Kidney glomerular epithelial cell (primary cell): ENCODE results near the gene SPHKAP.
"Not testable (repeated sequence)": the region's sequence is repeated elsewhere in the genome, so short reads cannot be mapped to it uniquely, and the experiment has no call there.

Experiments
- DNase-seq: peaks from one replicate; lab custom pipeline; 2025; lab: John Stamatoyannopoulos, UW

Gene SPHKAP

DNA sequence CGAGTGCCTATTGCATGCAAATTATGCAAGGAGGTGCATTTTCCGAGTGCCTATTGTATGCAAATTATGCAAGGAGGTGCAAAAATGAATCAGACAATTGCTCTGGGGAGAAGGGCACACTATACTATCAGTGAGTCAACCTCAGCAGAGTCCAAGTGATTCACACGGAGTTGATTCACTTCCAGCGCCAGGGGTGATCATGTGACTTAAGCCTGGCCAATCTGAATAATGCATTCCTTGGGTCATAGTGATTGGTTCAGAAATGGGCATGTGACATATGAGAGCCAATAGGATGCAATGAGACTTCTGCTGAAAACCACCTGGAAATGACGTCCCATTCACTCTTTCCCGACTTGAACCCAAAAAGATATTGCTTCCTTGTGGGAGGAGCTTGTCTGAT is 157.9 kb downstream of the SPHKAP start:
- DNase-seq = no peak

DNA sequence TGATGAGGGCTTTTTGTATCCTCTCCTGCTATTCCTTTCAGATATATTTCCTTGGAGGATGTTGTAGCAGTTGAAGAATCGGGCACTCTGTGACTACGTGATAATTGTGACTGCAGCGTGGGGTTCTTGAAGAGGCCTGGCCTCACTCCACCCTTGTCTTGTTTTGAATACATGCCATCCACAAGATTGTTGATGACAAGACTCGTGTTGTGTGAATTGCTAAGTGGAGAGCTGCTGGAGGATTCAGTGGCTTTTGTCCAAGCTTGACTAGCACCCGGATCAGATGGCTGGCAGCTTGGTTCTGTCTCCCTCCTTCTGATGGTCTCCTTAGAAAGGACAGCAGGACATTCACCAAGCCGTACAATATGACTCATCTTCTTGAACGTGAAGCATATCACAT is 163.2 kb downstream of the SPHKAP start:
- DNase-seq = no peak

DNA sequence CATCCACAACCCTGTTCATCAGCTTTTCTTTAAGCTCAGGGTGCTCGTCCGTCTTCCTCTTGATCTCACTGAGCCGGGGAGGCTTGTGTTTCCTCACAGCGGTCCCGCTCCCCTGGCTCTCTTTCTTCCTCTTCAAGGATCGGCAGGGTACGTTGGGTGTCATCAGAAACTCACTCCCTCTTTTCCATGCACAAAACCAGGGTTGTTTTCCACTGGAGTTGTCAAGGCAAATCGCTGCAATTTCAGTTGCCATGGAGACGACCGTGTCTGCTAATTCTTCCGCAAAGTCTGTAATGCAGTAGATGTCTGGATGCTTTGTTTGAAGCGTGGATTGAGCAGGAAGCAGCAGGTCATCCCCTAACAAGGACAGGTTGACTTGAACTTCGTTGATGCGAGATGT is 163.7 kb downstream of the SPHKAP start:
- DNase-seq = no peak

DNA sequence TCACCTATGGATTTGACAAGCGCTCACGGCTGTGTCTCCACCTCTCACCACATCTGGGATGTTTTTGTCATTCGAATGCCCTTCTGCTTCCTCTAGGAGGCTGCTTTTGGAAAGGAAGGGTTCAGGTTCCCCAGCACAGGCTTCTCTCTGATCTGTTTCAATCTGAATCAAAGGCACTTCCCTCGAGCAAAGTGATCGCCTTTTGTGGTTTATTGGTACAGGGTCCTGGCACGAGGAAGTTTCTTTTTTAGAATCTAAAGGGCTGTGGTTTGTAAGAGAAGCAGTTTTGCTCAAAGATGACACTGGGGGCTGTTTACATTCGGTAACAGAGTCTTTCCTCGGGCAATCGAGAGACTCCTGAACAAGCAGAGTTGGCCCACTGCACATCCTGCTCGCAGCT is 165.1 kb downstream of the SPHKAP start:
- no peak for DNase-seq

DNA sequence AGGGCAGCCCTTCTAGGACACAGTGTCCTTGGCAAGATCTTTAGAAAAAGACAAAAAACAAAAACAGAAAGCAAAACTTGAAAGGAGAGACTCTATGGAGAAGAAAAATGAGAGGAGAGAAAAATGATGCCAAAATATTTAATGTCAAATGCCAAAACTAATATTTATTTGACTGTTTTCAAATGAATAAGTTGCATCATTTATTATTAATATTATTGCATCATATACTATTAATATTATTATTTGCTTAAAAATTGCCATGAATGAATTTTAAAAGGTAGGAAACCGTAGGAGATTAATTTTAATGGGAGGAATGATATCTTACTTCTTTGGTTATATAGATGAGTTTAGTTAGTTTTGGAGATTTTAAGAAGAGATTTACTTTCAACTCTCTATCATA is 165.7 kb downstream of the SPHKAP start:
- DNase-seq = no peak

DNA sequence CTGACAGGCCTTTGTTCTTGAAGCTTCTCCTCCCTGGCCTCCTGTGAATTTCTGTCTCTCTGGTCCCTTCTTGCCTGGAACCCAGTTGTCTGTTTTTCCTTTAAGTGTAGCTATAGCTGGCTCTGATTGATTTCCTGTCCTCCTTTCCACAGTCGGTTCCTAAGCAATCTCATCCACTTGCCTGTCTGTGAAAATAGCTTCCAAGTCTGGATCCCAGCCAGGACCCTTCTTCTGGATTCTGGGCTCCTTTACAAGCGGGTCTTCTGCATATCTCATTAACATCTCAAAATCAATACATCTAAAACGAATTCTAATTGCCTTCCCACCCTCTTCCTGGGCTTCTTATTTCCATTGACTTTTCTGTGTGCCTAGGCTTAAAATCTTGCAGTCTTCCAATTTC is 185.1 kb downstream of the SPHKAP start:
- no peak for DNase-seq

DNA sequence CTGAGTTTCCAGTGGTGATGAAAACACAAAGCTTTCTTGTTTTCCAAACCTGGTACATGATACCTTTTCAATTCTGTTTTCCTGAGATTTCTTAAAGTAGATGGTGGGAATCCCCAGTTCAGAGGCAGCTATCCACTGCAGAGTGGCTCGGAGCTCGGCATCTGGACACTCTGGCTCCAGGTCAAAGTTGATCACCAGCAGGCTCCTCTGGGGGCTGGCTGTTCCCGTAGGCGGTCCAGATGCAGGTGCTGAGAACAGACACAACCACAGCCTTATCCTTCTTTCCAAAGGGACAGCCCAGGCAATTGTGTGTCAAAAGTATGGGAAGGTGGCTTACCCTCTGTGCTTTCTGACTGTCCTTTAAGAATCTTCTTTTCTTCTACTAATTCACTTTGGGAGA is 190.6 kb downstream of the SPHKAP start:
- no peak for DNase-seq

GRCh38 chr2:227973241-227973640 is 208.2 kb downstream of the SPHKAP start:
- no peak for DNase-seq

DNA sequence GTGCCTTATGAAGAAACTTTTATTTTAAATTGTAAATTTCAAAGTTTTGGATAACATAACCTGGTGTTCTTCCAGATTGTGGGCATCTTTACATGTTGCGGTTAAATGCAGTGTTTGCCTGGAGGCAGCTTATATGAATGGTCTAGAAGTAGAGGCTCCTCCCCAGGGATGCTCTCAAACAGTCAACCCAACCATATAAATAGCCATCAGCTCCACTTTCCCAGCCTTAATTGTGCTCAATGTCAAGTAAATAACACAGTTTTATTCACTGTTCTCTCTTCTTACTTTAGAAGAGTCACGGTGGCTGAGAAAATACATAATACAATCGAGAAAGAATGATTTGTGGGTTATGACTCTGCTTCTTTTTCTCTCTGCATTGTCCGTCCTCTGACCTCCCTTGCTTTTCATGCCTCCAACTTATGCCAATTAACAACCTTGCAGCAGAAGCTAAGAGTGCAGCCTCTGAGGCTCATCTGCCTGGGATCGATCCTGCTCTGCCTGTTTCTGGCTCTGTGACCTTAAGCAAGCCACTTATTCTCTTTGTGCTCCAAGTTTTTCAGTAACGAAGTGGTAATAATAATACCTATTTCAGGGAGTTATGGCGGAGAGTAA is 209.8 kb downstream of the SPHKAP start:
- DNase-seq = no peak

- no peak for DNase-seq
These were observed 221.2 kb downstream of the SPHKAP start for GRCh38 chr2:227960317-227960716.

- no peak for DNase-seq
These were observed 238.5 kb downstream of the SPHKAP start for GRCh38 chr2:227942965-227943364.

DNA sequence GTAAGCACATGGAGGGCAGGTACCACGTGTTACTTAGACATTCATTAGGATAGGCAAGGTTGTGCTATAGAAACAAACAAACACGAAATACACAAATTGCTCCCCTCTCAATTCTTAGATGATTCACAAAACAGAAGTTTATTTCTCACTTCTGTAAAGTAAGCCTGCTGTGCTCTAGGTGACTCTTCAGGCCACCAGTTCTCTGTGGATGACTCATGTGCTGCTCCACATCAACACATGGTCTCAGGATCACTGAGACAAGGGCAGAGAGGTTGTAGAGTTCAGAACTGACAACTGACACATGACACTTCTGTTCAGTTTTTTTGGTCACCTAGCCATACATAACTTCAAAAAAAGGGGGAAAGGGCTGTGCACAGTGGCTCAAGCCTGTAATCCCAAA is 239.5 kb downstream of the SPHKAP start:
- no peak for DNase-seq

DNA sequence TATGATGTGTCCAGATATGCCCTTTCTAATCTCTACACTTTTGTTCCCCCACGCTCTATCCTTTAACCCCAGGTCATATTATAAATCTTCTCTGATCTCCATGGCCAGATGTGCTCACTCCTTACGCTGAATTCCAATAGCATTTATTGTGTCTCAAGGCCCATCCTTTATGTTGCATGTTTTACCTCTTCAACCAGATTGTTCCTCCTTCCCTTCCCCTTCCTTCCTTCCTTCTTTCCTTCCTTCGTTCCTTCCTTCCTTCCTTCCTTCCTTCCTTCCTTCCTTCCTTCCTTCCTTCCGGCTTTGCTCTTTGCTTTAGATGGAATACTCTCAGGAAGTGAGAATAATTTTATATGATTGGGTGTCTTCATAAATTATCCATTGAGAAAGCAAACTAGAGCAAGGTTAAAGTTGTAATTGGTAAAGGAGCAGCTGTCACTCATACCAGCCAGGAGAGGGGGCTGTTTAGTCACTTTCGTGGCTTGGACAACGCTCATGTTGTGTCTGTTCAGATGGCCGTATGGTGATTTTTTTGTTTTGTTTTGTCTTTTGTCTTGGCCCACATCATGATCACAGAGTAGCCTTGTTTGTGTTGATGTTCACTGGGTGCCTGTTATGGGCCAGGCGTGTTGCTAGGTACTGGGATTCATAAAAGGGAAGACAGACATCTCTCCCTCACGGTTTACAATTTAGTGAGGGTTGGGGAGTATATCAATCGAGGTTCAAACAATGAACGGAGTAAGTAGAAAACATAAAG is 242.0 kb downstream of the SPHKAP start:
- DNase-seq = no peak

- not testable (repeated sequence) for DNase-seq
These were observed 245.2 kb downstream of the SPHKAP start for GRCh38 chr2:227936249-227936648.

- DNase-seq = no peak
These were observed 247.6 kb downstream of the SPHKAP start for GRCh38 chr2:227933884-227934283.

DNA sequence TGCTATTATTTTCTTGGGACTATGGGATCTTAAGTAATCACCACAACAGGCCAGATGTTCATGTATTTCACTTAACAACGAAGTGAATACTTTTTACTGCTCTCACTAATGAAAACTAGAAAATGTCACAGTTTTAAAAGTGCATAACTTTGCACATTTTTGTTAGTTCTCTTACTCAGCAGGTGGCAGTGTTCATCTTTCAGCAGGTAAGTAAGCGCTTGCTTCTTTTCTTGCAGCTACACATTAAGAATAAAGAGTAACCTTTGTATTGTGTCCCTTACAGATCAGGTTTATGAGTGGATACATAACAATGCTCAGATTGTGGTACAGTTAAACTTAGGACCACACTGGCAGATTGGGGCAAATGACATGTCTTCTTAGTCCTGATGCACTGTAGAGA is 249.1 kb downstream of the SPHKAP start:
- DNase-seq = no peak

DNA sequence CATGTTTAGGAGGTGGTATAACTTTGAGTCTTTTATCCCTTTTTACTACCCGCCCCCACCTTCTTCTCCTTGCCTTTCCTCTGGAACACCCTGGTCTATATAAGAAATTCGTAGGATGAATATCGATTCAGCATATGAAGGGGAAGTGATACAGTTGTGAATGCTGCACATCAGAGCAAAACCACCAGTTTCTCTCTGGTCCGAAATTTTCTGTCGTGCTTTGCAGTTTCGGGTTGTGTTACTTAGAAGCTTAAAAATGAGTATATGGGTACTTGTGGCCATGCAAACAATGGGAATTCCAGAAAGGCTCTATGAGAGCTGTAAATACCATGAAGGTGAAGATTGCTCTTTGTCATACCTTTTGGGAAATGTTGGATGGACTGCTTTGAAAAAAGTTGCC is 249.5 kb downstream of the SPHKAP start:
- DNase-seq = no peak
